Fibroblast of gingiva (primary cell): ENCODE results near the gene RFNG.
A peak's percentile ranks its signal among the peaks of the same experiment; 100 is the strongest.

Source experiments
- DNase-seq: peaks from one replicate; pipeline ENCODE4 v3.0.0-alpha.2; 2011; ENCODE audit warnings: low read depth

The RFNG gene

DNA sequence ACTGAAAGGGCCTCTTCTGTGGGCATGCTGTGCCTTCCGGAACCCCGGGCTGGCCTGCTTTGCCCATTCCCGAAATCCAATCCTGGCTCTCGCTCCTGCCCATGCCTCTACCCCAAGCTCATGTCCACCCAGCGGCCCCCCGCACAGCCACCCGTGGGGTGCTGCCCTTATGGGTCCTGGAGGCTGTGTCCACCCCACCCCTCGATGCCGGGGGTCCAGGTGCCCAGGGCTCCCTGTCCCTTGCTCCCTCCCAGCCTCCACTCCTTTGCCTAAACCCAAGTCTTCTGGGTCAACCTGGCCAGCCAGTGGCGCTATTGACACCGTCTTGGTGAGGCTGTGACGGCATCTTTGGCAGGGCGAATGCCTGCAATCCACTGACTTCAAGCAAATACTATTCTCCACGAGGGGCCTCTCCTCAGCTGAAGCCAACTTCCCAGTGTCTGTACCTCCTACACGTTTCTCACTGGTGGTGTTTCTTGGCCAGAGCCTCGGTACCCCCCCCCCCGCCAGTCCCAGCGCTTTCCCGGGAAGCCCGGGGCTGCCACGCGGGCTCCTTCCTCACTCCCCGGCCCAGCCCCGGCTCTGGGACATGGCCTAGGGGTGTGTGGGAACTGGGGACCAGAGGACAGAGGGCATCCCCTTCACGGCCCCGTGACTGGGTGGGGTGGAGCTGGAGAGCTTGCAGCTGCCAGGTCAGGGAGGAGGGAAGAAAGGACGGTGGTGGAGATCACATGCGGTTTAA is 26.2 kb upstream of the RFNG start:
- DNase-seq = no peak

DNA sequence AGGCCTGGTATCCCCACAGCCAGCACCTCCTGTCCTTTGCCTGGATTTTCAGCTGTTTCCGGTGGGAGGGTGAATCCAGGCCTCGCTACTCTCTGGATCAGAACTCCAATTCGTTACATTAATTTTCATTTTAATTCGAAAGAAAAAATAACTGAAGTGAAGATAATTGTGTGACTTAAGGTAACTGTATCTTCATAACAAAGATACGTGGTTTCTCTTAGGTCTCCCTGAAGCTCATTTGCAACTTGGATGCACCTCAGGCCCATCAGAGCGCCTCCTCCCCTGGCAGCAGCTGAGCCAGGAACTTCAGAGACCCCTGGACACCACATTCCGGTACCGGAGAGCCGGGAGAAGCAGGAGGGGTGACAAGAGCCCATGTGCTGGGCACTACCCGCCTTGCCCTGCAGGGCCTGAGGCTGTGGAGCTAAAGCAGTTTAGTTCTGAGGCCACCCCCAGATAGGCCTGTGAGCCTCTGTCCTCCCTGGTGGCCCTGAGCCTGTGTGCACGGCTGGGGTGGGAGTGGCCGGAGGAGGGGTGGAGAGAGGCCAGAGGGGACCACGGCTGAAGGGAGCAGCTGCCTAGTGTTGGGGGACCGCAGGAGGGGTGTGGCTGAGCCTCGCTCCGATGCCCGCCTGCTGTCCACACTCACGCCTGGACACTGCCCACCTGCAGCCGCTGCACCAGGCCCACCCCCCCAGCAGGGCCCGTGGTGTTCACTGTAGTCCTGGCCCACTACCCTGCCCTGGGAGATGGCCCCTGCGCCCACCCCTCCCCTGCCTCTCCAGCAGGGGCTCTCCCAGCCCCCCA is 25.4 kb upstream of the RFNG start:
- DNase-seq = no peak

DNA sequence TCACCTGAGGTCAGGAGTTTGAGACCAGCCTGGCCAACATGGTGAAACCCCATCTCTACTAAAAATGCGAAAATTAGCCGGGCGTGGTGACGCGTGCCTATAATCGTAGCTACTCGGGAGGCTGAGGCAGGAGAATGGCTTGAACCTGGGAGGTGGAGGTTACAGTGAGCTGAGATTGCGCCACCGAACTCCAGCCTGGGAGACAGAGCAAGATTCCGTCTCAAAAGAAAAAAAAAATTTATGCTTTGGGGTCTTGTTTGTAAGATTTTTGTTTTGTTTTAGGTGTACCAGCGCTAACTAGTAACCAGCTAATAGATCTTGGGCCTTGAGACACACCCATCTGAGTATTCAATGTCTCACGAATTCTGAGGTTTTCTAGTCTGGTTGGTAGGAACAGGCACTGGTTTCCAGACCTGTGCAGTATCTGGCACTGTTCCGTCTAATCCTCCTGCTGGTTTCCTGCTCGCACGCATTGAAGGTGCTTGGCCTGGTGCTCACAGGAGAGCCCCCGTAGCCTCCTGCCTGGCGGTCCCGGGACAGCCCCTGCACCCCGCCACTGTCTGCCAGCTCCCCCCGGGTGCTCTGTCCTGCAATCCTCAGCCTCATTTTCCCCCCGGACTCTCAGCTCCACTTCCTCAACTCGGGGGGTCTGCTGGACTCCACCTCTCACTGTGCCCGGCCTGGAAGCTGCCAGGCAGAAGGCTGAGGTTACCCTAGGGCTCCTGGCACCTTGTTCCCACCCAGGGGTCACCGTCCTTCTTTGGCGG is 24.6 kb upstream of the RFNG start:
- DNase-seq = no peak

DNA sequence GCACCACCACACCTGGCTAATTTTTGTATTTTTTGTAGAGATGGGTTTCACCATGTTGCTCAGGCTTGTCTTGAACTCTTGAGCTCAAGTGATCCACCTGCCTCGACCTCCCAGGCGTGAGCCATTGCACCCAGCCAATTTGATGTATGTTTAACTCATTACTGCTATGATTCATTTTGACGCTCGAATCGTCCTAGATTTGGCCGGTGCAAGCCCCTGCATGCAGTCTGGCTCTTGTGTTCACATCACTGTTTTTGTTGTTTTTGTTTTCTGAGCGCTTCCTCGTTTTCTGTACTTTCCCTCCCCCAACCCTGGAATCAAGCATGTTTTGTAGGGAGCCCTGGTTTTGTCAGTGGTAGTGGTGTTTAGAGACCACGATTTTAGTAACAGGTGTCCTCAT is 21.8 kb upstream of the RFNG start:
- no peak for DNase-seq

DNA sequence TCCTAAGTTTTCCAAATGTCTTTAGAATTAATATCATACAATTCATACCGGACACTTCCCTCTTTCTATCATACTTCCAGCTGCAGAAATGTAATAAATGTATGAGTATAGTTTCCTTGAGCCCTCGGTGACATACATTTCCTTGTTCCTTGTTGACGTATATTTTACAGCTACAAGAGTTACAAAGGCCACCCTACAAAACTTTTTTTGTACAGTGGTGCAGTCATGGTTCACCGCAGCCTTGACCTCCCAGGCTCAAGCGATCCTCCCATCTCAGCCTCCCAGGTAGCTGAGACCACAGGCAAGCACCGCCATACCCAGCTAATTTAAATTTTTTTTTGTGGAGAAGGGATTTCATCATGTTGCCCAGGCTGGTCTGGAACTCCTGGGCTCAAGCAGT is 21.2 kb upstream of the RFNG start:
- DNase-seq = no peak

DNA sequence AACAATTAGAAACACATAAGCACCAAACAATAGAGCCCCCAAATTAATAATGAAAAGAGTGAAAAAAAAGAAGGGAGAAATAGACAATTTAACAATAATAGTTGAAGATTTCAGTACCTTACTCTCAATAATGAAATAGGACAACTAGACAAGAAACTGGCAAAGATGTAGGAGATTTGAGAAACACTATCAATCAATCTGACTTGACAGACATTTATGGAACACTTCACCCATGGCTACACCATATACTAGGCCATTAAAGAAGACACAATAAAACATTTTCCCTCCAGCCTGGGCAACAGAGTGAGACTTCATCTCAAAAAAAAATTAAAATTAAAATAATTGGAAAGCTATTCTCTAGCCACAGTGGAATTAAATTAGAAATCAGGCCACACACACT is 19.0 kb upstream of the RFNG start:
- DNase-seq = no peak

DNA sequence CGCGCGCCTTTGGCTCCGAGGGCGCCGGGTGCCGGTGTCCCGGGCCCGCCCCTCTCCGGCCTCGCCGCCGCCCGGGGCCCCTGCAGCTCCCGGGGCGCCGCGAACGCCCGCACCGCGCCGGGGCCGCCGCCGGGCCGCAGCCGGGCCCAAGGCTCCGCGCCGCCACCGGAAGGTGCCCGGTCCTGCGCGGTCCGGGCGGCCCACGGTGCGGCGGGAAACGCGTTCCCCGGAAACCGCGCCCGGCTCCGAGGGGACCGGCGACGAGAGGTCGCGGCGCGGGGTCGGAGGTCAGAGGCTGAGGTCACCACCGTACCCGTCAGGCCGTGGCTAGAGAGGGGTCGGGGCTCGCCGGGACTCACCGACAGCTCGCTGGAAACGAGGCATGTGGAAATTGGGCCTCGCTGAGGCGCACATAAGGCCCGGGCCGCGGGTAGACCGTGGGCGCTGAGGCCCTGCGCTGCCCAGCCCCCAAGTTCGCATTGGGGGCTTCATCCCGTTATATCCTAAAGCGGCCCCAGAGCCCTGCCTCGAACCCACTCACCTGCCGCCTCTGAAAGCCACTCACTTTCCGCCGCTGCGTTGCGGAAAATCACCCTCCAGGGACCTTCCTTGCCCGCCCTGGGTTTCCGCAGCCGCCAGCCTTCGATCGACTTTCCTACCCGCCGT is 14.2 kb upstream of the RFNG start, which contains the start of gene DUS1L:
DUS1L (minus strand) TSS at position 167 of the 666 bp plus-strand sequence. CDS start 745 bp downstream, outside the sequence.
- peak; percentile 57 for DNase-seq

DNA sequence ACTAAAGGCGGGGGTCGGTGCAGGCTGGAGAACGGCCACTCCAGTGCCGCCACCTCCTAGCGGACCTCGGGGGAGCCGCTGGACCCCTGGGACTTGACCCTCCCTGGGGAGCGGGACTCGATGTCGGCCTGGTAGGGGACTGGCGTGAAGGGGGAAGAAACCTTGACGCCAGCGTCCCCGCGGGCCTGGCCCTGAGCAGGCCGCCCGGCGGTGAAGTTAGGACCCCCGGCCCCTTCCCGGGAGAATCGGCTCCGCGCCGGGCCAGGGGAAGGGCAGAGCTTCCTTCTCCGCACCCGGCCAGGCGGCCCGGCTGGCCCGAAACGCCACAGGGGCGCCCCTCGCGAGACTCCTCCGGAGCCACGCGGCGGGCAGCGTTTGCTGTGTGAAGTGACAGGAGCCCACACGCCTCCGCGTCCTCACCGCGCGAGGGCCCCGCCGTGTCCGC is 13.6 kb upstream of the RFNG start:
- DNase-seq = no peak

DNA sequence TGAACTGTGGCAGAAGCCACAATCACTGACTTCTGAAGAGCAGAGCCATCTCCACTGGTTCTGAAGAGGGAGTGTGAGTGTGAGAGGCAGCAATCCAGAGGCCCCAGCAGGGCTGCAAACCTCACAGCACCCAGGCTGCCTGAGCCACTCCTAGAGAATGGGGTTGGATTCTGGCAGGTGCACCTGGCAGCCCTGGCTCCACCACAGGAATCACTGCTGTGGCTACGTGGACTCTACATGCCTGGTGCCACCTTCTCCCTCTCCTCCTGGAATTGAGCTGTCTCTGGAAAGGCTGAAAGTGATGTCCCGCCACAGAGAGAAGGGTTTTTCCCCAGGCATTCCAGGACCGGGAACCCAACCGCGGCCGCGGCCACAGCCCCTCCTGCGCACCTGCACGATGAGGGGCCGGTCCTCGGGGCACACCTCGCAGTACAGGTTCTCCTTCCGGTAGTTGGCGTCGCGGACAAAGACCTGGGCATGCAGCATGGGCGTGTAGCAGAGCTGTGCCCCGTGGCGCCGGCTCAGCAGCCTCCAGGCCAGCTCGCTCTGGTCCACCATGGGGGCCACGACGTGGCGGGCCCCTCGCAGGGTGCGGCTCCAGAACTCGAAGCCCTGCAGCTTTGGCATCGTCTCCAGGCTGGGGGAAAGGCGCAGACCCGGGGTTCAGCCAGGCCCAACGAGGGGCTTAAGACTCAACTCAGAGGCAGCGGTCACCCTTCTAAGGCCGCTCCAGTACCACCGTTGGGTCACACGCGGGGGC is 13.0 kb upstream of the RFNG start:
- DNase-seq = no peak

DNA sequence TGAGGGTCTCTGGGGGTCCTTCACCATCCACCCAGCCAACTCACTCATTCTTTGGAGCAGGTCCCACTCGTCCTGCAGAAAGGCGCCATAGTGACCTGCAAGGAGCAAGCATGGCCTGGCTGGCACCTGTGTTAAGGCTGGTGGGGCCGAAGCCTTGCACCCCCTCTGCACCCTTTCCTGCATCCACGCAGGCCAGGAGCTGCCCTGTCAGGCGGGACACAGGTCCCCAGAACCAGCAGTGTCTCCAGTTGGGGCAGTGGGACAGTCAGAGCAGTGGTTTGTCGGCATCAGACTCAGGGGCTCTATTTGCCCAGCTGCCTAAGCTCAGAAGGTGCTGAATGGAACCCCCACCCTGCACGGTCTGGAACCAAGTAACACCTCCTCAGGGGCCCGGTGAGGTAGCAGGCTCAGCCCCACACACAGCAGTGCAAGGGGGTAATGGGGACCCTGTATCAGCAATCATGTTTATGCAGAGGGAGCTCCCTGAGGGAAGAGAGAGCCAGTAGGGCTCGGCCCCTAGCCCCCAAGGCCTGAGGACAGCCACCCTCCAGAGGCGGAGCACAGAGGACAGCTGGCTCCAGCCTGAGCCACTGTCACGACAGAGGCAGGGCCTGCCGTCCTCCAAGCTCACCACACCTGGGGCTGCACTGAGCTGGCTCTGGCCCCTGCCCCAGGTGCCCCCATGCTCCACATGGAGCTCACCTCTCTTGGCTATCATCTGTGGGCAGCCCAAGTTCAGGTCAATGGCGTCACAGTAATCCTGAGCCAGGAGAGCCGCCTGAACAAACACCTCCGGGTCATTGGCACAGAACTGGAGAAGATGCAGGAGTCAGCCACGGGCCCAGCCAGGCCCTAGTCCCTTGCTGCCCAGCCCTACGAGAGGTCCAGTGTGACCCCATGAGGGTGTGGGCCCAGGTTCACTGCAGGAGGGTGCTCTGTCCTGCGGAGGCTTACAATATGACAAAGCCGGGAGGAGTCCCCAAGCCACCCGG is 12.1 kb upstream of the RFNG start:
- DNase-seq = no peak

DNA sequence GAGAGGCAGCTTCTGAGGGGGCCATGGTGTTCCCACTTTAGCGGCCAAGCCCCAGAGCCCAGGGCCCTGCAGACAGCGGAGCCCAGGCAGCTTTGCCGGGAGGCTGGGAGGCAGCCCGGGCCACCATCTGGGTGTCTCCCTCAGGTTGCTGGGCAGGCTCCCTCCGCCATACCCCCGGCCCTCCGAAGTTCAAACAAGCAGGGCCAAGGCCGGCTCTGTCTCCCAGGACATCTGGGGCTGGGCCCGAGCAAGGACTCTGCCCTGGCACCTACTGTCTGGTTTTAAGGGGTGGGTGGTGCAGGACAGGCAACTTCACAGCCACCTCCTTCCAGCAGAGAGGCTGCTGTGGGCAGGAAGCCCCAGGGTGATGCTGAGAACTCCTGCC is 11.4 kb upstream of the RFNG start:
- DNase-seq = no peak

DNA sequence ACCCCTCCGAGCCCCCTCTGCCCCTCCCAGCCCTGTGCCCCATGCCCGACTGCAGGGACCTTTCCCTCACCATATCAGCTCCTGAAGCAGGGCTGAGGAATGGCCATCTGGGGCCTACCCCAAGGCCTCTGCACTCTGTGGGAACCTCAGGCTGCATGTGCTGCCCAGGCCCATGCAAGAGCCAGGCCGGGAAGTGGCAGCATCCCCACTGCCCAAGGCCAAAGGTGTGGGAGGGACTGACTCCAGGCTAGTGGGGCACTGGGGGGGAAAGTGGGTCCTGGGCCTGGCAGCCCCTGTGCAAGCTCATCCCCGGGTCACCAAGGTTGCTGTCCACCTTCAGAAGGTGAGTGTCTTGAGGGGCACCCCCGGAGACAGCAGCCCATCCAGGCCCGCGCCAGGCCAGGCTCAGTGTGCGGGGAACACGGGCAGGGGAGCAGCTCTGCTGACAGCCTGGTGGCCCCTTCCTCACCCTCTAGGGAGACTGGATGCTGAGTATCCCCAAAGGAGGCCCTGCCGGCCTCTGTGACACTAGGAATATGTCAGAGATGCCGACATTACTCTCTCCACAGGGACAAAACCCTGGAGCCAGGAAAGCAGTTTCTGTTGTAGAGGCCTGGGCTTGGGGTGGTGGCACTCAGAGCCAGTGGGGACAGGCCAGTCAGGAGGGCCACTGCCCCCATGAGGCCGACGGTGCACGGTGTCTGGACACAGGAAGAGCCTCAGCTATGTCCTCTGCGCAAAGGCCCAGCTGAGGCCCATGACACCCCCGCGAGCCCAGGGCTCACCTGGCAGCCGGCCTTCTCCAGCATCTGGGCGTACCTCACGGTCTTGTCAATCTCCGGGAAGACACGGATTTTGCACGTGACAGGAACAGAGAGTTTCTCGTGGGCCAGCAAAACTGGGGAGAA is 10.7 kb upstream of the RFNG start:
- no peak for DNase-seq

DNA sequence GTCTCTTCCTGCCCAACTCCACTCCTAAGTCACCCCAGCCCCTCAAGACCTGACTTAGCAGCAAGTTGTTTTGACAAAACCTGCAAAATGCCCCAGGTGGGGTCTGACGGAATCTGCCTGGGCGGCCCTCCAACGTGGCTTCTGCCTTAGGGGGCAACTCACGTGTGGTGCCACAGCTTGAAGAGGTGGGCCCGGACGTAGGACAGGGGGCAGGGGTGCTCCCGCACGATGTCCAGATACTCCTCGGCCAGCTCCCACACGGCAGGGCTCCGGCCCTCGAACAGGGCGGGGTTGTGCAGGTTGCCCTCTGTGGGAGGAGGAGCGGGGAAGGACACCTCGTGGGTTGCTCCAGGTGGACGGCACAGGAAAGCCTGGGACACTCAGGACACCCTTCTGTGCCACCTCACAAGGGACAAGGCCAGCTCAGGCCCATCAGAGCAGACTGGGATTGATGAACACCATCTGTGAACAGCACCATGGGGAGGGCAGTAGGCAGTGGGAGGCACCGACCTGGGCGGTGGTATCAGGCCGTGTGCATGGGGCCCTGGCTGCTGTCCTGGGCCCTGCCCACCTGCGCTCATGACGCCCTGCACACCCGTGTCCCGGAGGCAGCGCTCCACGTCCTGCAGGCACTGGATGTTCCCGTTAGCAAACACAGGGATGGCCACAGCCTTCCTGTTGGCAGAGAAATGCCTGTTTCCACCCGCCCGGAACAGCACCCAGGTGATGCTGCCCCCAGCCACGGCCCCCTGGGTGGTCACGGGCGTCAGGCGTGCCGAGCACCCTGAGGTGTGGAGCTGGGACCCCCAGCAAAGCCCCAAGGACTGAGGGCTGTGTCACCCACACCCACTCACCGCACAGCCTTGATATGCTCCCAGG is 9.7 kb upstream of the RFNG start:
- no peak for DNase-seq

DNA sequence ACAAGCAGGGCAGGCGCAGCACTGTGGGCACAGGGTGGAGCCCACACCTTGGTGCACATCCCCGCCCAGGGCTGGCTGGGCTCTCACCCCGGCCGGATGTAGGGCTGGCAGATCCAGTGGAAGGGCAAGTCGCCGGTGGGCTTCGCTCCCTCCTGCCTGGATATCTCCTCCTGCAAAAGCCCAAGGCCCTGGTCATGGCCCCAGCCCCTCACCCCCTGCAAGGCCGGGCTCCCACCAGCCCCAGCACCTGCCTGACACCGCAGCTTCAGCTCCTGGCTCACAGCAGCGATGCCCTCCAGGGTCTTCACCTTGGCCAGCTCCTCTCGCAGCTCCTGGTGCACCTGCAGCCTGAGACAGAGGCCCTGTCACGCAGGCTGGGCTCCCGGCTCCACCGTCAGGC is 9.0 kb upstream of the RFNG start:
- DNase-seq = no peak

DNA sequence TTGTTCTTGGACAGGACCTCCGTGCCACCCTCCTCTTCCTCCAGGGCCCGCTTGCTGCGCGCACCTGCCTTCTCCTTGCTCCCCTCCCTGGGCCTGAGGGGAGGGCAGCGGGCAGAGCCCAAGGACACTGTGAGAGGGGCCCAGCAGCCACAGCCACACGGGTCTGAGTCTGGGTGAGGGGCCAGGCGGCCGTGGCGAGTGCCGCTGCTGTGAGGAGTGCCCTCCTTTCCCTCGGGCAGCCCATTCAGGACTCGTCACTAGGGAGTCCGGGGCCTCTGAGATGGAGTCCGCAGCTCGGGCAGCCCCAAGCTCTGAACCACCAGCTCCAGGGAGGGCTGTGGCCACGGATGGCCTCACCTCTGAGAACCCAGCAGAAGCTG is 8.4 kb upstream of the RFNG start:
- DNase-seq = no peak

DNA sequence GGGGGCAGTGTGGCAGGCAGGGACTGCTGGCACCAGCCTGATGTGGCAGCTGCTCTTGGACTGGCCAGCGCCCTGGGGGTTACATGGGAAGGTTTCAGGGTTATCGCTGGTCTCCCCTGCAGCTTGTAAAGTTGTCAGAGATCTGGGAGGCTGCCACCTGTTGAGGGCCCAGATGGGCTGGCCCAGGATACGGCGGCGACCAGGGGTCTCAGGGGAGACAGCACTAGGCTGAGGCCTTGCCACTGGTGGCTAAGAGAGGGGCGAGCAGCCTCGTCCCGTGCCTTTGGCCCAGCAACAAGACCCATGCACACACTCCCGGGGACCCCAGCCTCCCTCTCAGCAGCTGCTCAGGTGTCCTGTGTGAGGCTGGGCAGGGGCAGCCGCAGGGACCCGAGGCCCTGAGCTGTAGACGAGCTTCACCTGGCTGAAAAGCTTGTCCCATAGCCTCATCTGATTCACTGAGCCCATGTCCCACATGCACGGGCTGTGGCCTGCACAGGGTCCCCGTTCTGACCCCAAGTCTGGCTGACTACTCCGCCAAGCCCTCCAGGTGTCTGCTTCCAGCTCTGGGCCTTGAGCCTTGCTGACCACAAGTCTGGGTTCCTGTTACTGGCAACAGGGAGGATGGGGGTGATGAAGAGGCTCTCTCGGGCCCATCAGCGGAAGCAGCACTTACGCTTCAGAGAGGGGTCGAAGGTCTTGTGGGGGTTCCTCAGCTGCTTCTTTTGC is 7.8 kb upstream of the RFNG start:
- no peak for DNase-seq

DNA sequence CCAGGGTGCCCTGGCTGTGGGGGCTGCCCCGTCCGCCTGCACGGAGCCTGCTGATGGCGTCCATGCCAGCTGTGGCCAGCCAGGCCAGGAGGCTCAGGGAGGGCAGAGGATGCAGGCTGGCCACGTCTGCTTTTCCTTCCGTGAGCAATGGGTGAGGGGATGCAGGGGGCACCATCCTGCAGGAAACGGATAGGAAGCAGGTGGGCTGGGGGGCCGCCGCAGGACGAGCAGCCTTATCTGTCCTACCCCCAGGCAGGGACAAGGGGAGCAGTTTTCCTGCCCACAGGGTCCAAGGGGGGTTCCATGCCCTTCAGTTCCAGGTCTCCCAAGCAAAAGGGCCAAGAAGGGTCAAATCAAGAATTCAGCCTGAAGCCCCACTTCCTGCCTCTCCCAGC is 7.2 kb upstream of the RFNG start:
- no peak for DNase-seq
